Testis (tissue), 3 donors: Measurements from ENCODE around the gene SPP1. TPM values are rescaled to one million over a fixed set of nuclear protein-coding genes. Genes with fewer than 3 reads are reported as not detected.
A peak's percentile ranks its signal among the peaks of the same experiment; 100 is the strongest.

Experiments used
- DNase-seq: peaks from one replicate; pipeline ENCODE4 v3.0.0-alpha.2; 2019
- H3K27ac ChIP-seq, 2 donors: fragments of 200-600 bp; sonication (generic); one replicate each; pipeline ENCODE4 v1.5.1; 2019
- H3K27me3 ChIP-seq: fragments of 200-600 bp; sonication (generic); one replicate; pipeline ENCODE4 v1.5.1; 2019
- H3K36me3 ChIP-seq: fragments of 200-600 bp; sonication (generic); one replicate; pipeline ENCODE4 v1.5.1; 2017; ENCODE audit warnings: low read depth; ENCODE audit errors: missing control alignments
- H3K4me1 ChIP-seq: fragments of 200-600 bp; sonication (generic); one replicate; pipeline ENCODE4 v1.5.1; 2019
- H3K4me3 ChIP-seq, 2 donors: fragments of 200-600 bp; sonication (generic); one replicate each; pipeline ENCODE4 v1.5.1; 2017 to 2019
- H3K9me3 ChIP-seq: fragments of 200-600 bp; sonication (generic); one replicate; pipeline ENCODE4 v1.5.1; 2017
- POLR2A ChIP-seq: fragments of 450-650 bp; IDR thresholded peaks from one replicate; pipeline ENCODE4 v1.6.1; 2017; ENCODE audit warnings: antibody characterized with exemption, mild to moderate bottlenecking, moderate library complexity
- WGBS, 2 donors: methylation state at CpG; one replicate each; pipeline ENCODE4 v1.1.5; 2018; 5-methylcytosine and 5-hydroxymethylcytosine counted together
- intact Hi-C: fragments of 100-400 bp; cut with DNase I; formaldehyde crosslinking; loops from one replicate; pipeline ENCODE4 v1.15.1; 2023; ENCODE audit warnings: low total_unique reads
- polyA plus RNA-seq: library from polyadenylated mRNA; stranded (reverse); fragments of 350-450 nt; fragmentation: Illumina TruSeq; extraction: RNeasy Lipid Tissue Mini Kit (QIAGEN cat#74804); gene quantifications from one replicate; pipeline ENCODE4 v1.2.3, GENCODE V29; 2014; ENCODE audit warnings: low read depth, low replicate concordance; ENCODE audit not compliant: insufficient read depth
- total RNA-seq, 2 donors: library from RNA; depleted of rRNA; stranded (reverse); fragments of >200 nt; gene quantifications; one replicate each; pipeline ENCODE4 v1.2.3, GENCODE V29; 2016
- TF ChIP-seq, protein P1 (sequence below), 3 experiments: fragments of 450-650 bp in 2 of 3; fragments of 200-600 bp in 1 of 3; sonication (generic) in 1 of 3; IDR thresholded peaks; one replicate each; pipeline ENCODE4 v1.5.1; 2016 to 2019; ENCODE audit warnings: antibody characterized with exemption in 3 of 3, mild to moderate bottlenecking in 2 of 3, moderate library complexity in 1 of 3

The SPP1 gene
- total and polyA plus RNA-seq, 3 donors from 2014 or later, result 5.0 to 71.7 (median 30.2) TPM

GRCh38 chr4:88014386-88014905 is 38.9 kb downstream of the SPP1 start:
- intact Hi-C loops, result no loop called here
- Histone ChIP-seq H3K4me1 (peaks cover 9% of the 10 kb centered on the region), H3K27me3 (no peaks in the 10 kb centered on the region)

GRCh38 chr4:88015659-88016295 is 40.3 kb downstream of the SPP1 start:
- Histone ChIP-seq H3K4me1 (peaks cover 4% of the 10 kb centered on the region), H3K27ac (no peak overlapping the region)

More at GRCh38 chr4:88014386-88014905, 38.9 kb downstream of the SPP1 start:
- Histone ChIP-seq H3K36me3 (no peaks in the 10 kb centered on the region), H3K27ac (no peak overlapping the region), H3K4me3 (no peak overlapping the region), H3K9me3 (no peaks in the 10 kb centered on the region)
- DNase-seq, result no peak
- TF ChIP-seq POLR2A, result no peak
- TF ChIP-seq, protein P1, sequence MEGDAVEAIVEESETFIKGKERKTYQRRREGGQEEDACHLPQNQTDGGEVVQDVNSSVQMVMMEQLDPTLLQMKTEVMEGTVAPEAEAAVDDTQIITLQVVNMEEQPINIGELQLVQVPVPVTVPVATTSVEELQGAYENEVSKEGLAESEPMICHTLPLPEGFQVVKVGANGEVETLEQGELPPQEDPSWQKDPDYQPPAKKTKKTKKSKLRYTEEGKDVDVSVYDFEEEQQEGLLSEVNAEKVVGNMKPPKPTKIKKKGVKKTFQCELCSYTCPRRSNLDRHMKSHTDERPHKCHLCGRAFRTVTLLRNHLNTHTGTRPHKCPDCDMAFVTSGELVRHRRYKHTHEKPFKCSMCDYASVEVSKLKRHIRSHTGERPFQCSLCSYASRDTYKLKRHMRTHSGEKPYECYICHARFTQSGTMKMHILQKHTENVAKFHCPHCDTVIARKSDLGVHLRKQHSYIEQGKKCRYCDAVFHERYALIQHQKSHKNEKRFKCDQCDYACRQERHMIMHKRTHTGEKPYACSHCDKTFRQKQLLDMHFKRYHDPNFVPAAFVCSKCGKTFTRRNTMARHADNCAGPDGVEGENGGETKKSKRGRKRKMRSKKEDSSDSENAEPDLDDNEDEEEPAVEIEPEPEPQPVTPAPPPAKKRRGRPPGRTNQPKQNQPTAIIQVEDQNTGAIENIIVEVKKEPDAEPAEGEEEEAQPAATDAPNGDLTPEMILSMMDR (IDR thresholded peaks at IDR 0.05), result no peak
- WGBS, 2 donors, result 83 to 86% methylated on average over 3 of the region's 3 CpGs

GRCh38 chr4:88017516-88018297 is 42.2 kb downstream of the SPP1 start:
- intact Hi-C loops, result no loop called here
- Histone ChIP-seq H3K4me1 (peaks cover 4% of the 10 kb centered on the region), H3K4me3 (no peak overlapping the region), H3K27me3 (no peaks in the 10 kb centered on the region), H3K27ac (peak overlapping the region in 1 of 2 donors; percentile 69), H3K9me3 (no peaks in the 10 kb centered on the region), H3K36me3 (no peaks in the 10 kb centered on the region)
- WGBS, 2 donors, result 66 to 70% methylated on average over 7 of the region's 7 CpGs
- TF ChIP-seq, protein P1 (IDR thresholded peaks at IDR 0.05), result no peak
- TF ChIP-seq POLR2A, result no peak
- DNase-seq, result no peak

More at GRCh38 chr4:88015659-88016295, 40.3 kb downstream of the SPP1 start:
- no peak overlapping the region for H3K4me3 ChIP-seq
- DNase-seq, result no peak
- WGBS, 2 donors, result 83 to 85% methylated on average over 8 to 10 of the region's 10 CpGs
- H3K9me3 ChIP-seq, result no peaks in the 10 kb centered on the region
- no peaks in the 10 kb centered on the region for H3K27me3 ChIP-seq
- intact Hi-C loops, result no loop called here
- TF ChIP-seq, protein P1 (IDR thresholded peaks at IDR 0.05), result no peak
- no peaks in the 10 kb centered on the region for H3K36me3 ChIP-seq

- Histone ChIP-seq H3K36me3 (no peaks in the 10 kb centered on the region), H3K4me1 (peaks cover 4% of the 10 kb centered on the region), H3K27ac (peak overlapping the region in 1 of 2 donors; percentile 63), H3K27me3 (no peaks in the 10 kb centered on the region), H3K4me3 (no peak overlapping the region), H3K9me3 (no peaks in the 10 kb centered on the region)
- intact Hi-C loops, result no loop called here
- TF ChIP-seq, protein P1 (IDR thresholded peaks at IDR 0.05), result no peak
- no peak for TF ChIP-seq POLR2A
- no peak for DNase-seq
- 69 to 71% methylated on average over 5 of the region's 5 CpGs for WGBS, 2 donors
Measured at GRCh38 chr4:88018466-88018865, 43.0 kb downstream of the SPP1 start.
